ENCODE measurements around the gene KCNA1.
"Not testable (repeated sequence)": the region's sequence is repeated elsewhere in the genome, so short reads cannot be mapped to it uniquely, and the experiment has no call there.

Gene KCNA1
- 0 reads per million in 4 donors for total RNA-seq

GRCh38 chr12:4909734-4910501 lies at the start of gene KCNA1:
Gene KCNA1 (plus strand): TSS chr12:4909905. CDS start chr12:4911379, 1,474 bp downstream.
- DNase-seq: no peak

- DNase-seq: no peak
Measured at GRCh38 chr12:4860741-4861140, 49.0 kb upstream of the KCNA1 start.

GRCh38 chr12:4862809-4863208 lies 46.9 kb upstream of the KCNA1 start:
- no peak for DNase-seq

GRCh38 chr12:4864575-4864974 lies 45.1 kb upstream of the KCNA1 start:
- DNase-seq: no peak

- DNase-seq: no peak
Measured at GRCh38 chr12:4865246-4865645, 44.5 kb upstream of the KCNA1 start.

GRCh38 chr12:4866299-4866698 lies 43.4 kb upstream of the KCNA1 start:
- no peak for DNase-seq

- no peak for DNase-seq
Measured at GRCh38 chr12:4867384-4867783, 42.3 kb upstream of the KCNA1 start.

GRCh38 chr12:4870423-4870822 lies 39.3 kb upstream of the KCNA1 start:
- no peak for DNase-seq

- no peak for DNase-seq
Measured at GRCh38 chr12:4871514-4871913, 38.2 kb upstream of the KCNA1 start.

GRCh38 chr12:4873947-4874346 lies 35.8 kb upstream of the KCNA1 start:
- no peak for DNase-seq

GRCh38 chr12:4874671-4875070 lies 35.0 kb upstream of the KCNA1 start:
- no peak for DNase-seq

- not testable (repeated sequence) for DNase-seq
Measured at GRCh38 chr12:4879481-4879880, 30.2 kb upstream of the KCNA1 start.

GRCh38 chr12:4881266-4882064 lies 28.2 kb upstream of the KCNA1 start:
- no peak for DNase-seq

GRCh38 chr12:4891866-4892265 lies 17.8 kb upstream of the KCNA1 start:
- DNase-seq: no peak

GRCh38 chr12:4892418-4892817 lies 17.3 kb upstream of the KCNA1 start:
- no peak for DNase-seq

- no peak for DNase-seq
Measured at GRCh38 chr12:4894019-4894418, 15.7 kb upstream of the KCNA1 start.

- DNase-seq: no peak
Measured at GRCh38 chr12:4899364-4899763, 10.3 kb upstream of the KCNA1 start.

GRCh38 chr12:4900327-4900726 lies 9.4 kb upstream of the KCNA1 start:
- DNase-seq: no peak

GRCh38 chr12:4905316-4905715 lies 4.4 kb upstream of the KCNA1 start:
- DNase-seq: no peak

- DNase-seq: no peak
Measured at GRCh38 chr12:4908684-4909409, 858 bp upstream of the KCNA1 start.

GRCh38 chr12:4909410-4909733 lies 333 bp upstream of the KCNA1 start:
- DNase-seq: no peak

GRCh38 chr12:4910502-4911315 lies 1.0 kb downstream of the KCNA1 start:
- DNase-seq: no peak

Measured in T-helper 1 cell (primary cell).